Muscle layer of duodenum (tissue), 2 donors: ENCODE results near the gene EDA.
"Not testable (repeated sequence)": the region's sequence is repeated elsewhere in the genome, so short reads cannot be mapped to it uniquely, and the experiment has no call there.

ENCODE experiments used
- H3K27ac ChIP-seq: one replicate; pipeline ENCODE4 v1.7.0; 2013; ENCODE audit warnings: mild to moderate bottlenecking, low read length
- H3K27me3 ChIP-seq: one replicate; pipeline ENCODE4 v1.7.0; 2013; ENCODE audit warnings: low read depth, mild to moderate bottlenecking, control low read depth, low read length
- H3K36me3 ChIP-seq, 2 donors: one replicate each; pipeline ENCODE4 v1.7.0; 2013; ENCODE audit warnings: low read length in 2 of 2, control low read depth in 1 of 2, mild to moderate bottlenecking in 1 of 2; ENCODE audit not compliant: insufficient read depth in 2 of 2, control insufficient read depth in 1 of 2
- H3K4me1 ChIP-seq, 2 donors: one replicate each; pipeline ENCODE4 v1.7.0; 2013; ENCODE audit warnings: low read length in 2 of 2, mild to moderate bottlenecking in 2 of 2, control low read depth in 1 of 2, moderate library complexity in 1 of 2; ENCODE audit not compliant: insufficient read depth in 2 of 2, control insufficient read depth in 1 of 2
- H3K4me3 ChIP-seq, 2 donors: one replicate each; pipeline ENCODE4 v1.7.0; 2013; ENCODE audit warnings: low read length in 2 of 2, low read depth in 1 of 2, mild to moderate bottlenecking in 1 of 2
- H3K9me3 ChIP-seq, 2 donors: one replicate each; pipeline ENCODE4 v1.7.0; 2013; ENCODE audit warnings: low read length in 2 of 2, control low read depth in 1 of 2, mild to moderate bottlenecking in 1 of 2; ENCODE audit not compliant: control insufficient read depth in 1 of 2
- donor health status: healthy.

Gene EDA

GRCh38 chrX:69959712-69960111 is 343.8 kb downstream of the EDA start:
- Histone ChIP-seq H3K4me1 (no peaks in the 10 kb centered on the region), H3K27me3 (no peaks in the 10 kb centered on the region), H3K9me3 (no peaks in the 10 kb centered on the region), H3K36me3 (no peaks in the 10 kb centered on the region), H3K27ac (no peak overlapping the region), H3K4me3 (no peak overlapping the region)

- Histone ChIP-seq H3K9me3 (no peaks in the 10 kb centered on the region), H3K4me1 (no peaks in the 10 kb centered on the region), H3K36me3 (no peaks in the 10 kb centered on the region), H3K27me3 (no peaks in the 10 kb centered on the region), H3K27ac (no peak overlapping the region), H3K4me3 (no peak overlapping the region)
These were observed 345.6 kb downstream of the EDA start for GRCh38 chrX:69961365-69962072.

- Histone ChIP-seq H3K27ac (no peak overlapping the region), H3K36me3 (no peaks in the 10 kb centered on the region), H3K4me1 (no peaks in the 10 kb centered on the region), H3K9me3 (no peaks in the 10 kb centered on the region), H3K4me3 (no peak overlapping the region), H3K27me3 (no peaks in the 10 kb centered on the region)
These were observed 353.0 kb downstream of the EDA start for GRCh38 chrX:69968950-69969349.

GRCh38 chrX:69969460-69969859 is 353.5 kb downstream of the EDA start:
- Histone ChIP-seq H3K36me3 (no peaks in the 10 kb centered on the region), H3K4me1 (no peaks in the 10 kb centered on the region), H3K27ac (no peak overlapping the region), H3K4me3 (no peak overlapping the region), H3K9me3 (no peaks in the 10 kb centered on the region), H3K27me3 (no peaks in the 10 kb centered on the region)

GRCh38 chrX:69987691-69988090 is 371.8 kb downstream of the EDA start:
- H3K9me3 ChIP-seq, result no peaks in the 10 kb centered on the region
- H3K36me3 ChIP-seq, result no peaks in the 10 kb centered on the region
- H3K27ac ChIP-seq, result no peak overlapping the region
- H3K27me3 ChIP-seq, result no peaks in the 10 kb centered on the region
- no peak overlapping the region for H3K4me3 ChIP-seq
- H3K4me1 ChIP-seq, result no peaks in the 10 kb centered on the region

- H3K27ac ChIP-seq, result no peak overlapping the region
- H3K9me3 ChIP-seq, result no peaks in the 10 kb centered on the region
- no peak overlapping the region for H3K4me3 ChIP-seq
- no peaks in the 10 kb centered on the region for H3K27me3 ChIP-seq
- H3K4me1 ChIP-seq, result no peaks in the 10 kb centered on the region
- H3K36me3 ChIP-seq, result no peaks in the 10 kb centered on the region
These were observed 373.1 kb downstream of the EDA start for GRCh38 chrX:69988955-69989394.

- no peaks in the 10 kb centered on the region for H3K4me1 ChIP-seq
- no peak overlapping the region for H3K4me3 ChIP-seq
- no peaks in the 10 kb centered on the region for H3K27me3 ChIP-seq
- H3K9me3 ChIP-seq, result no peaks in the 10 kb centered on the region
- no peak overlapping the region for H3K27ac ChIP-seq
- H3K36me3 ChIP-seq, result no peaks in the 10 kb centered on the region
These were observed 375.8 kb downstream of the EDA start for GRCh38 chrX:69991685-69992084.

- Histone ChIP-seq H3K27me3 (no peaks in the 10 kb centered on the region), H3K4me1 (no peaks in the 10 kb centered on the region), H3K9me3 (no peaks in the 10 kb centered on the region), H3K27ac (no peak overlapping the region), H3K36me3 (no peaks in the 10 kb centered on the region), H3K4me3 (no peak overlapping the region)
These were observed 377.6 kb downstream of the EDA start for GRCh38 chrX:69993494-69993893.

- Histone ChIP-seq H3K9me3 (no peaks in the 10 kb centered on the region), H3K4me3 (no peak overlapping the region), H3K36me3 (no peaks in the 10 kb centered on the region), H3K27me3 (no peaks in the 10 kb centered on the region), H3K4me1 (no peaks in the 10 kb centered on the region), H3K27ac (no peak overlapping the region)
These were observed 379.6 kb downstream of the EDA start for GRCh38 chrX:69995362-69996112.

GRCh38 chrX:69996113-69996468 is 380.2 kb downstream of the EDA start:
- no peak overlapping the region for H3K27ac ChIP-seq
- H3K36me3 ChIP-seq, result no peaks in the 10 kb centered on the region
- H3K9me3 ChIP-seq, result no peaks in the 10 kb centered on the region
- no peak overlapping the region for H3K4me3 ChIP-seq
- no peaks in the 10 kb centered on the region for H3K27me3 ChIP-seq
- H3K4me1 ChIP-seq, result no peaks in the 10 kb centered on the region

GRCh38 chrX:69998299-69998698 is 382.4 kb downstream of the EDA start:
- H3K27me3 ChIP-seq, H3K4me1 ChIP-seq, H3K4me3 ChIP-seq, H3K9me3 ChIP-seq, H3K27ac ChIP-seq, H3K36me3 ChIP-seq: not testable (repeated sequence)

GRCh38 chrX:70001269-70001668 is 385.4 kb downstream of the EDA start:
- Histone ChIP-seq H3K9me3 (no peaks in the 10 kb centered on the region), H3K27ac (no peak overlapping the region), H3K27me3 (no peaks in the 10 kb centered on the region), H3K4me3 (no peak overlapping the region), H3K4me1 (no peaks in the 10 kb centered on the region), H3K36me3 (no peaks in the 10 kb centered on the region)
